Astrocyte (in vitro differentiated cells and primary cell): ENCODE measurements around the gene GREB1.
"Not testable (repeated sequence)": the region's sequence is repeated elsewhere in the genome, so short reads cannot be mapped to it uniquely, and the experiment has no call there.

Source experiments
- EZH2 ChIP-seq: IDR thresholded peaks from 2 replicates; pipeline ENCODE4 v1.6.1; 2012; ENCODE audit warnings: mild to moderate bottlenecking, low read length, inconsistent platforms; ENCODE audit not compliant: insufficient read depth
- TF ChIP-seq, protein P1 (sequence below): IDR thresholded peaks from 2 replicates; pipeline ENCODE4 v1.5.1; 2011; ENCODE audit warnings: low read depth, mild to moderate bottlenecking, inconsistent platforms, low read length, moderate library complexity; ENCODE audit not compliant: insufficient read depth

GRCh38 chr2:11660396-11660795 is 126.6 kb downstream of the GREB1 start:
- TF ChIP-seq, protein P1, sequence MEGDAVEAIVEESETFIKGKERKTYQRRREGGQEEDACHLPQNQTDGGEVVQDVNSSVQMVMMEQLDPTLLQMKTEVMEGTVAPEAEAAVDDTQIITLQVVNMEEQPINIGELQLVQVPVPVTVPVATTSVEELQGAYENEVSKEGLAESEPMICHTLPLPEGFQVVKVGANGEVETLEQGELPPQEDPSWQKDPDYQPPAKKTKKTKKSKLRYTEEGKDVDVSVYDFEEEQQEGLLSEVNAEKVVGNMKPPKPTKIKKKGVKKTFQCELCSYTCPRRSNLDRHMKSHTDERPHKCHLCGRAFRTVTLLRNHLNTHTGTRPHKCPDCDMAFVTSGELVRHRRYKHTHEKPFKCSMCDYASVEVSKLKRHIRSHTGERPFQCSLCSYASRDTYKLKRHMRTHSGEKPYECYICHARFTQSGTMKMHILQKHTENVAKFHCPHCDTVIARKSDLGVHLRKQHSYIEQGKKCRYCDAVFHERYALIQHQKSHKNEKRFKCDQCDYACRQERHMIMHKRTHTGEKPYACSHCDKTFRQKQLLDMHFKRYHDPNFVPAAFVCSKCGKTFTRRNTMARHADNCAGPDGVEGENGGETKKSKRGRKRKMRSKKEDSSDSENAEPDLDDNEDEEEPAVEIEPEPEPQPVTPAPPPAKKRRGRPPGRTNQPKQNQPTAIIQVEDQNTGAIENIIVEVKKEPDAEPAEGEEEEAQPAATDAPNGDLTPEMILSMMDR = not testable (repeated sequence)
- TF ChIP-seq EZH2 = not testable (repeated sequence)
